IMR-90 (cell line): ENCODE measurements around the gene DCLK1.

Experiments
- POLR2A ChIP-seq: IDR thresholded peaks from 2 replicates; pipeline ENCODE4 v1.6.1; 2012; ENCODE audit warnings: mild to moderate bottlenecking, low read depth, low read length
- RFX5 ChIP-seq: IDR thresholded peaks from 2 replicates; pipeline ENCODE4 v1.8.0; 2012; ENCODE audit warnings: low read depth, mild to moderate bottlenecking, low read length, moderate library complexity
- SMC3 ChIP-seq: fragments of 150-350 bp; IDR thresholded peaks from 2 replicates; pipeline ENCODE4 v1.6.1; 2016; ENCODE audit warnings: low read depth, mild to moderate bottlenecking, antibody characterized with exemption, low read length, moderate library complexity
- TF ChIP-seq, protein P1 (sequence below): conservative IDR thresholded peaks from 2 replicates; pipeline ENCODE4 v1.5.1; 2012; ENCODE audit warnings: mild to moderate bottlenecking, low read depth, low read length, improper control_type of control experiment

DNA sequence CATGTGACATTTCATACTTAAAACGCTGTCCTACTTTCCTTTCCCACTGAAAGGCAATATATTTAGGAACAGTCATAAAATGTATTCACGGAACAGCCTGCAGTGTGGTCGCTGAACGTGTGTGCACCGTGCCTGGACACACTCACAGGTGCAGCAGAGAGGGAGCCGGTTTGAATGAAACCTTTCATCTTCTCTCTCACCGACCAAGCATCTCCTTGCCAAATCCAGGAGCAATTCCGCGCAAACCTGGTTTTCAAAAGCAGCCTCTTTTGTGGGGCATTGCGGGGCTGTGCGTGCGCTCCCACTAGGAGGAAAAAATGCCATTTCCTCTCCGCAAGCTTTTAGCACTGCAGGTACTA lies 1.0 kb downstream of the DCLK1 start:
- TF ChIP-seq SMC3: no peak
- TF ChIP-seq, protein P1, sequence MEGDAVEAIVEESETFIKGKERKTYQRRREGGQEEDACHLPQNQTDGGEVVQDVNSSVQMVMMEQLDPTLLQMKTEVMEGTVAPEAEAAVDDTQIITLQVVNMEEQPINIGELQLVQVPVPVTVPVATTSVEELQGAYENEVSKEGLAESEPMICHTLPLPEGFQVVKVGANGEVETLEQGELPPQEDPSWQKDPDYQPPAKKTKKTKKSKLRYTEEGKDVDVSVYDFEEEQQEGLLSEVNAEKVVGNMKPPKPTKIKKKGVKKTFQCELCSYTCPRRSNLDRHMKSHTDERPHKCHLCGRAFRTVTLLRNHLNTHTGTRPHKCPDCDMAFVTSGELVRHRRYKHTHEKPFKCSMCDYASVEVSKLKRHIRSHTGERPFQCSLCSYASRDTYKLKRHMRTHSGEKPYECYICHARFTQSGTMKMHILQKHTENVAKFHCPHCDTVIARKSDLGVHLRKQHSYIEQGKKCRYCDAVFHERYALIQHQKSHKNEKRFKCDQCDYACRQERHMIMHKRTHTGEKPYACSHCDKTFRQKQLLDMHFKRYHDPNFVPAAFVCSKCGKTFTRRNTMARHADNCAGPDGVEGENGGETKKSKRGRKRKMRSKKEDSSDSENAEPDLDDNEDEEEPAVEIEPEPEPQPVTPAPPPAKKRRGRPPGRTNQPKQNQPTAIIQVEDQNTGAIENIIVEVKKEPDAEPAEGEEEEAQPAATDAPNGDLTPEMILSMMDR: no peak
- TF ChIP-seq RFX5: no peak
- TF ChIP-seq POLR2A: no peak
